Transverse colon (tissue), 4 donors: ENCODE measurements around the gene NEUROD4.

Source experiments
- EP300 ChIP-seq: sonication (generic); formaldehyde crosslinking; IDR thresholded peaks from one replicate; pipeline ENCODE4 v1.6.1; 2017; ENCODE audit warnings: antibody characterized with exemption, low read depth
- POLR2A ChIP-seq: fragments of 450-650 bp; IDR thresholded peaks from one replicate; pipeline ENCODE4 v1.6.1; 2016; ENCODE audit warnings: antibody characterized with exemption, mild to moderate bottlenecking, moderate library complexity
- POLR2AphosphoS5 ChIP-seq, 3 donors: sonication (generic); formaldehyde crosslinking; IDR thresholded peaks; one replicate each; pipeline ENCODE4 v1.6.1; 2016; ENCODE audit warnings: antibody characterized with exemption in 3 of 3
- TF ChIP-seq, protein P1 (sequence below), 5 experiments: fragments of 200-600 bp in 3 of 5; fragments of 450-650 bp in 2 of 5; sonication (generic) in 3 of 5; IDR thresholded peaks; 1 replicate in 2 of 5; 2 replicates in 3 of 5; pipeline ENCODE4 v1.5.1; 2016 to 2017; ENCODE audit warnings: antibody characterized with exemption in 5 of 5, inconsistent platforms in 3 of 5, mild to moderate bottlenecking in 2 of 5, moderate library complexity in 1 of 5

DNA sequence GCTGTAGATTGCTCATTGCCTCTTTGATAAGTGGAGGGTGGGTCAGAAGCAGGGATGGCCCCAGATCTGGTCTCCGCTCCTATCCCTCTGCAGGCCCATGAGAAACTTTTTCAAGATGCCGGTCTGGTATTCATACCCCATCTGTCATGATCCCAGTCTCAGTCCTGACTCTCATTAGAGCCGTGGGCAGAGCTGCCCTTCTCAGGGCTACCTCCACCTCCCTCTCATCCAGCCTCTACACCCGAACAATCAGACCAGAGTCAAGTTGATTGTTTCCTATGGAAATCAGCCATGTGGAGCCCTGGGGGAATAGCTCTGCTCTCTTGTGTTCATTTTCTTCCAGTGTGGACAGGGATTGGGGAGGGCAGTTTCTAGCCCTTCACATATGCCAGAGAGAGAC is 45.8 kb downstream of the NEUROD4 start:
- TF ChIP-seq, protein P1, sequence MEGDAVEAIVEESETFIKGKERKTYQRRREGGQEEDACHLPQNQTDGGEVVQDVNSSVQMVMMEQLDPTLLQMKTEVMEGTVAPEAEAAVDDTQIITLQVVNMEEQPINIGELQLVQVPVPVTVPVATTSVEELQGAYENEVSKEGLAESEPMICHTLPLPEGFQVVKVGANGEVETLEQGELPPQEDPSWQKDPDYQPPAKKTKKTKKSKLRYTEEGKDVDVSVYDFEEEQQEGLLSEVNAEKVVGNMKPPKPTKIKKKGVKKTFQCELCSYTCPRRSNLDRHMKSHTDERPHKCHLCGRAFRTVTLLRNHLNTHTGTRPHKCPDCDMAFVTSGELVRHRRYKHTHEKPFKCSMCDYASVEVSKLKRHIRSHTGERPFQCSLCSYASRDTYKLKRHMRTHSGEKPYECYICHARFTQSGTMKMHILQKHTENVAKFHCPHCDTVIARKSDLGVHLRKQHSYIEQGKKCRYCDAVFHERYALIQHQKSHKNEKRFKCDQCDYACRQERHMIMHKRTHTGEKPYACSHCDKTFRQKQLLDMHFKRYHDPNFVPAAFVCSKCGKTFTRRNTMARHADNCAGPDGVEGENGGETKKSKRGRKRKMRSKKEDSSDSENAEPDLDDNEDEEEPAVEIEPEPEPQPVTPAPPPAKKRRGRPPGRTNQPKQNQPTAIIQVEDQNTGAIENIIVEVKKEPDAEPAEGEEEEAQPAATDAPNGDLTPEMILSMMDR (IDR thresholded peaks at IDR 0.05) = no peak
- TF ChIP-seq POLR2A (no peak), POLR2AphosphoS5 (IDR thresholded peaks at IDR 0.05) (no peak), EP300 (no peak)
